Panc1 (cell line): ENCODE data around the gene TTLL11.

Experiments used
- POLR2AphosphoS5 ChIP-seq: IDR thresholded peaks from 2 replicates; pipeline ENCODE4 v1.6.1; 2012; ENCODE audit warnings: mild to moderate bottlenecking, low read depth, low read length, moderate library complexity
- SIN3A ChIP-seq: IDR thresholded peaks from 2 replicates; pipeline ENCODE4 v1.6.1; 2012; ENCODE audit warnings: low read depth, mild to moderate bottlenecking, low read length, moderate library complexity, borderline replicate concordance; ENCODE audit not compliant: insufficient read depth
- TCF7L2 ChIP-seq: IDR thresholded peaks from 2 replicates; pipeline ENCODE4 v1.6.1; 2011; ENCODE audit warnings: mild to moderate bottlenecking, low read depth, low read length, inconsistent platforms
- TF ChIP-seq, protein P1 (sequence below): fragments of 450-650 bp; IDR thresholded peaks from 2 replicates; pipeline ENCODE4 v1.5.1; 2017; ENCODE audit warnings: mild to moderate bottlenecking
- TF ChIP-seq, protein P2 (sequence below), 2 experiments: IDR thresholded peaks; 2 replicates each; pipeline ENCODE4 v1.6.1; 2011 to 2012; ENCODE audit warnings: low read depth in 2 of 2, control low read depth in 1 of 2, low read length in 1 of 2, mild to moderate bottlenecking in 1 of 2, moderate library complexity in 1 of 2; ENCODE audit not compliant: insufficient read depth in 1 of 2

DNA sequence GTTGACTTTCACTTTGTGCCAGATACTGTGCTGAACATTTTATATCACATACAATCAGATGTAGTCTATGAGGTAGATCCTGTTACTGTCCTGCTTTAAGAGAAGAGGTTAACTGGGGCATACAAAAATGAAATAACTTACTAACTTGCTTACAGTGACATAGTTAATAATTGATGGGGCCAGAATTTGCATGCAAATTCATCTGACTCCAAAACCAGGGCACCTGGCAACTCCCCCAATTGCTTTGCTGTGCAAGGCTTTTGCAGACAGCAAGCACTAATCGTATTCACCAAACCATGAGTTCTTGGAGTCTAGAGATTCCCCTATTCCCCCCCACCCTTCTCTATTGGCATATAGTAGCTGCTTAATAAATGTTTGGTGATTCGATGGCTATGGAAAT lies 155.9 kb downstream of the TTLL11 start:
- TF ChIP-seq, protein P1, sequence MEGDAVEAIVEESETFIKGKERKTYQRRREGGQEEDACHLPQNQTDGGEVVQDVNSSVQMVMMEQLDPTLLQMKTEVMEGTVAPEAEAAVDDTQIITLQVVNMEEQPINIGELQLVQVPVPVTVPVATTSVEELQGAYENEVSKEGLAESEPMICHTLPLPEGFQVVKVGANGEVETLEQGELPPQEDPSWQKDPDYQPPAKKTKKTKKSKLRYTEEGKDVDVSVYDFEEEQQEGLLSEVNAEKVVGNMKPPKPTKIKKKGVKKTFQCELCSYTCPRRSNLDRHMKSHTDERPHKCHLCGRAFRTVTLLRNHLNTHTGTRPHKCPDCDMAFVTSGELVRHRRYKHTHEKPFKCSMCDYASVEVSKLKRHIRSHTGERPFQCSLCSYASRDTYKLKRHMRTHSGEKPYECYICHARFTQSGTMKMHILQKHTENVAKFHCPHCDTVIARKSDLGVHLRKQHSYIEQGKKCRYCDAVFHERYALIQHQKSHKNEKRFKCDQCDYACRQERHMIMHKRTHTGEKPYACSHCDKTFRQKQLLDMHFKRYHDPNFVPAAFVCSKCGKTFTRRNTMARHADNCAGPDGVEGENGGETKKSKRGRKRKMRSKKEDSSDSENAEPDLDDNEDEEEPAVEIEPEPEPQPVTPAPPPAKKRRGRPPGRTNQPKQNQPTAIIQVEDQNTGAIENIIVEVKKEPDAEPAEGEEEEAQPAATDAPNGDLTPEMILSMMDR = no peak
- no peak for TF ChIP-seq POLR2AphosphoS5
- TF ChIP-seq TCF7L2 = no peak
- TF ChIP-seq, protein P2, sequence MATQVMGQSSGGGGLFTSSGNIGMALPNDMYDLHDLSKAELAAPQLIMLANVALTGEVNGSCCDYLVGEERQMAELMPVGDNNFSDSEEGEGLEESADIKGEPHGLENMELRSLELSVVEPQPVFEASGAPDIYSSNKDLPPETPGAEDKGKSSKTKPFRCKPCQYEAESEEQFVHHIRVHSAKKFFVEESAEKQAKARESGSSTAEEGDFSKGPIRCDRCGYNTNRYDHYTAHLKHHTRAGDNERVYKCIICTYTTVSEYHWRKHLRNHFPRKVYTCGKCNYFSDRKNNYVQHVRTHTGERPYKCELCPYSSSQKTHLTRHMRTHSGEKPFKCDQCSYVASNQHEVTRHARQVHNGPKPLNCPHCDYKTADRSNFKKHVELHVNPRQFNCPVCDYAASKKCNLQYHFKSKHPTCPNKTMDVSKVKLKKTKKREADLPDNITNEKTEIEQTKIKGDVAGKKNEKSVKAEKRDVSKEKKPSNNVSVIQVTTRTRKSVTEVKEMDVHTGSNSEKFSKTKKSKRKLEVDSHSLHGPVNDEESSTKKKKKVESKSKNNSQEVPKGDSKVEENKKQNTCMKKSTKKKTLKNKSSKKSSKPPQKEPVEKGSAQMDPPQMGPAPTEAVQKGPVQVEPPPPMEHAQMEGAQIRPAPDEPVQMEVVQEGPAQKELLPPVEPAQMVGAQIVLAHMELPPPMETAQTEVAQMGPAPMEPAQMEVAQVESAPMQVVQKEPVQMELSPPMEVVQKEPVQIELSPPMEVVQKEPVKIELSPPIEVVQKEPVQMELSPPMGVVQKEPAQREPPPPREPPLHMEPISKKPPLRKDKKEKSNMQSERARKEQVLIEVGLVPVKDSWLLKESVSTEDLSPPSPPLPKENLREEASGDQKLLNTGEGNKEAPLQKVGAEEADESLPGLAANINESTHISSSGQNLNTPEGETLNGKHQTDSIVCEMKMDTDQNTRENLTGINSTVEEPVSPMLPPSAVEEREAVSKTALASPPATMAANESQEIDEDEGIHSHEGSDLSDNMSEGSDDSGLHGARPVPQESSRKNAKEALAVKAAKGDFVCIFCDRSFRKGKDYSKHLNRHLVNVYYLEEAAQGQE (IDR thresholded peaks at IDR 0.05; ENCODE audit: insufficient read depth in 1 of 2, low read depth in 2 of 2, low read length in 1 of 2) = no peak
- no peak for TF ChIP-seq SIN3A
